H9 (cell line): ENCODE measurements around the gene THOP1. TPM values are rescaled to one million over a fixed set of nuclear protein-coding genes. Genes with fewer than 3 reads are reported as not detected.

Experiments used
- DNase-seq: peaks from one replicate; pipeline ENCODE4 v3.0.0-alpha.2; 2017
- H2AFZ ChIP-seq: one replicate; pipeline ENCODE4 v1.6.1; 2013; ENCODE audit warnings: mild to moderate bottlenecking, low read length, control low read depth, moderate library complexity
- H2AK5ac ChIP-seq: 2 replicates; pipeline ENCODE4 v1.6.1; 2013; ENCODE audit warnings: low read length, control low read depth, mixed read lengths; ENCODE audit not compliant: insufficient read length
- H2BK120ac ChIP-seq: one replicate; pipeline ENCODE4 v1.6.1; 2013; ENCODE audit warnings: low read depth, mild to moderate bottlenecking, low read length, control low read depth, inconsistent platforms; ENCODE audit not compliant: poor library complexity, severe bottlenecking
- H2BK12ac ChIP-seq: 2 replicates; pipeline ENCODE4 v1.6.1; 2013; ENCODE audit warnings: low read length, control low read depth, mixed read lengths, low read depth; ENCODE audit not compliant: insufficient read length
- H2BK15ac ChIP-seq: 2 replicates; pipeline ENCODE4 v1.6.1; 2013; ENCODE audit warnings: low read depth, low read length, control low read depth
- H2BK20ac ChIP-seq: one replicate; pipeline ENCODE4 v1.6.1; 2013; ENCODE audit warnings: low read depth, mild to moderate bottlenecking, low read length, control low read depth, inconsistent platforms; ENCODE audit not compliant: poor library complexity, severe bottlenecking
- H2BK5ac ChIP-seq: 2 replicates; pipeline ENCODE4 v1.6.1; 2013; ENCODE audit warnings: low read length, control low read depth, mixed read lengths; ENCODE audit not compliant: insufficient read length
- H3K14ac ChIP-seq: 2 replicates; pipeline ENCODE4 v1.6.1; 2013; ENCODE audit warnings: low read length, control low read depth; ENCODE audit not compliant: insufficient read depth
- H3K18ac ChIP-seq: 2 replicates; pipeline ENCODE4 v1.6.1; 2013; ENCODE audit warnings: low read depth, mild to moderate bottlenecking, mixed read lengths, low read length, control low read depth; ENCODE audit not compliant: insufficient read length
- H3K23ac ChIP-seq: 2 replicates; pipeline ENCODE4 v1.6.1; 2013; ENCODE audit warnings: low read length, control low read depth, mixed read lengths, low read depth; ENCODE audit not compliant: insufficient read length
- H3K23me2 ChIP-seq: 2 replicates; pipeline ENCODE4 v1.6.1; 2013; ENCODE audit warnings: low read depth, mild to moderate bottlenecking, mixed read lengths, low read length, control low read depth; ENCODE audit not compliant: insufficient read length, poor library complexity, severe bottlenecking
- H3K27ac ChIP-seq: 2 replicates; pipeline ENCODE4 v1.5.1; 2013; ENCODE audit warnings: low read length, control low read depth, mixed read lengths, low read depth; ENCODE audit not compliant: insufficient read length
- H3K27me3 ChIP-seq: 2 replicates; pipeline ENCODE4 v1.6.1; 2013; ENCODE audit warnings: low read length, control low read depth, inconsistent platforms; ENCODE audit not compliant: insufficient read depth
- H3K4ac ChIP-seq: 2 replicates; pipeline ENCODE4 v1.6.1; 2013; ENCODE audit warnings: low read depth, mild to moderate bottlenecking, control low read depth, inconsistent platforms, low read length, moderate library complexity
- H3K4me1 ChIP-seq: 2 replicates; pipeline ENCODE4 v1.6.1; 2013; ENCODE audit warnings: low read length, control low read depth, inconsistent platforms; ENCODE audit not compliant: insufficient read depth
- H3K4me2 ChIP-seq: 2 replicates; pipeline ENCODE4 v1.6.1; 2013; ENCODE audit warnings: low read length, control low read depth, mixed read lengths; ENCODE audit not compliant: insufficient read length, insufficient read depth
- H3K56ac ChIP-seq: 2 replicates; pipeline ENCODE4 v1.6.1; 2013; ENCODE audit warnings: low read depth, mild to moderate bottlenecking, mixed read lengths, low read length, control low read depth; ENCODE audit not compliant: insufficient read length
- H3K79me1 ChIP-seq: 2 replicates; pipeline ENCODE4 v1.6.1; 2013; ENCODE audit warnings: low read depth, mild to moderate bottlenecking, moderate library complexity, low read length, control low read depth, inconsistent platforms; ENCODE audit not compliant: insufficient read depth, poor library complexity, severe bottlenecking
- H3K79me2 ChIP-seq: 2 replicates; pipeline ENCODE4 v1.6.1; 2013; ENCODE audit warnings: low read length, control low read depth, inconsistent platforms; ENCODE audit not compliant: insufficient read depth
- H3K9ac ChIP-seq: 2 replicates; pipeline ENCODE4 v1.6.1; 2013; ENCODE audit warnings: low read length, control low read depth, mixed read lengths; ENCODE audit not compliant: insufficient read length; ENCODE audit errors: extremely low read depth
- H3K9me3 ChIP-seq: one replicate; pipeline ENCODE4 v1.6.1; 2013; ENCODE audit warnings: low read depth, low read length, inconsistent platforms; ENCODE audit not compliant: control insufficient read depth
- H3T11ph ChIP-seq: one replicate; pipeline ENCODE4 v1.6.1; 2013; ENCODE audit warnings: mild to moderate bottlenecking, low read length, control low read depth, inconsistent platforms
- H4K20me1 ChIP-seq: one replicate; pipeline ENCODE4 v1.6.1; 2013; ENCODE audit not compliant: control insufficient read depth, insufficient read length, insufficient read depth
- H4K5ac ChIP-seq: 2 replicates; pipeline ENCODE4 v1.6.1; 2013; ENCODE audit warnings: low read depth, mild to moderate bottlenecking, mixed read lengths, low read length, control low read depth; ENCODE audit not compliant: insufficient read length
- H4K8ac ChIP-seq: replicated peaks from 2 replicates; pipeline ENCODE4 v1.6.1; 2013; ENCODE audit warnings: low read length, control low read depth, mixed read lengths, low read depth; ENCODE audit not compliant: insufficient read length
- H4K91ac ChIP-seq: 2 replicates; pipeline ENCODE4 v1.6.1; 2013; ENCODE audit warnings: low read depth, mild to moderate bottlenecking, moderate library complexity, mixed read lengths, low read length, control low read depth; ENCODE audit not compliant: insufficient read length
- H3K27ac Mint-ChIP-seq, 3 experiments: 2 replicates in 2 of 3; 3 replicates in 1 of 3; pipeline ENCODE4 v1.8.0; 2020 to 2021; ENCODE audit warnings: mixed read lengths in 3 of 3, mild to moderate bottlenecking in 1 of 3, moderate library complexity in 1 of 3
- H3K27me3 Mint-ChIP-seq: 2 replicates; pipeline ENCODE4 v1.8.0; 2021; ENCODE audit warnings: low read depth, mild to moderate bottlenecking, moderate library complexity, mixed read lengths
- H3K36me3 Mint-ChIP-seq, 3 experiments: 2 replicates in 2 of 3; 3 replicates in 1 of 3; pipeline ENCODE4 v1.8.0; 2020 to 2021; ENCODE audit warnings: low read depth in 3 of 3, mixed read lengths in 3 of 3; ENCODE audit not compliant: insufficient read depth in 1 of 3
- H3K4me1 Mint-ChIP-seq, 2 experiments: 2 replicates each; pipeline ENCODE4 v1.8.0; 2020; ENCODE audit warnings: mixed read lengths in 2 of 2
- H3K4me3 Mint-ChIP-seq, 2 experiments: 2 replicates in 1 of 2; 3 replicates in 1 of 2; pipeline ENCODE4 v1.8.0; 2020 to 2021; ENCODE audit warnings: mild to moderate bottlenecking in 2 of 2, mixed read lengths in 2 of 2, moderate library complexity in 1 of 2
- H3K9me3 Mint-ChIP-seq, 2 experiments: 2 replicates in 1 of 2; 3 replicates in 1 of 2; pipeline ENCODE4 v1.8.0; 2020; ENCODE audit warnings: mild to moderate bottlenecking in 2 of 2, mixed read lengths in 2 of 2, moderate library complexity in 1 of 2
- CTCF ChIP-seq: fragments of 200-600 bp; sonication (generic); conservative IDR thresholded peaks from 3 replicates; pipeline ENCODE4 v1.8.0; 2021; ENCODE audit warnings: antibody characterized with exemption, mild to moderate bottlenecking
- WGBS: extraction: QIAGEN DNeasy Blood & Tissue Kit; methylation state at CpG from one replicate; pipeline ENCODE4 v1.1.7; 2013; ENCODE audit warnings: missing lambda C conversion rate, low lambda C conversion rate, mixed read lengths; ENCODE audit not compliant: insufficient read length; ENCODE audit errors: extremely low coverage; 5-methylcytosine and 5-hydroxymethylcytosine counted together
- total RNA-seq: library from RNA; stranded (reverse); gene quantifications from 2 replicates; pipeline ENCODE4 v1.2.1, GENCODE V29; 2021

THOP1 gene
- total RNA-seq, 1 experiment from 2014 or later: 150 TPM

GRCh38 chr19:2761309-2761677 lies 24.0 kb upstream of the THOP1 start:
- no peaks in the 10 kb centered on the region for H3K9me3 ChIP-seq
- Mint-ChIP-seq H3K27me3 (no peaks in the 10 kb centered on the region), H3K27ac (no peak overlapping the region), H3K4me3 (no peak overlapping the region), H3K36me3 (peaks cover 21 to 74% (median 69%) of the 10 kb centered on the region in 3 experiments; a peak in 6 of 7 replicates), H3K9me3 (no peaks in the 10 kb centered on the region), H3K4me1 (no peaks in the 10 kb centered on the region)
- no peak overlapping the region for H4K91ac ChIP-seq
- no peak overlapping the region for H2AK5ac ChIP-seq
- no peak overlapping the region for H3T11ph ChIP-seq
- no peak overlapping the region for H3K4me2 ChIP-seq
- H3K18ac ChIP-seq: no peak overlapping the region
- no peaks in the 10 kb centered on the region for H3K23me2 ChIP-seq
- H3K27me3 ChIP-seq: no peaks in the 10 kb centered on the region
- H2BK20ac ChIP-seq: no peak overlapping the region
- no peak overlapping the region for H3K9ac ChIP-seq
- no peaks in the 10 kb centered on the region for H3K4me1 ChIP-seq
- no peak overlapping the region for H2BK12ac ChIP-seq
- H3K23ac ChIP-seq: no peak overlapping the region
- no peak overlapping the region for H3K14ac ChIP-seq
- H4K20me1 ChIP-seq: no peaks in the 10 kb centered on the region
- no peaks in the 10 kb centered on the region for H3K79me2 ChIP-seq
- no peak overlapping the region for H4K5ac ChIP-seq
- no peak overlapping the region for H2BK15ac ChIP-seq
- no peaks in the 10 kb centered on the region for H3K79me1 ChIP-seq
- H3K27ac ChIP-seq: no peak overlapping the region
- no peak overlapping the region for H2BK120ac ChIP-seq
- H3K4ac ChIP-seq: no peak overlapping the region
- no peak overlapping the region for H3K56ac ChIP-seq
- no peak for TF ChIP-seq CTCF
- H4K8ac ChIP-seq: no peak overlapping the region
- no CpG with 5 or more reads among the region's 16 CpGs for WGBS
- H2AFZ ChIP-seq: no peak overlapping the region
- H2BK5ac ChIP-seq: no peak overlapping the region
- no peak for DNase-seq
